H9 (cell line): ENCODE measurements around the gene RSPH9. TPM values are rescaled to one million over a fixed set of nuclear protein-coding genes. Genes with fewer than 3 reads are reported as not detected.

ENCODE experiments used
- DNase-seq: peaks from one replicate; pipeline ENCODE4 v3.0.0-alpha.2; 2017
- H2AFZ ChIP-seq: one replicate; pipeline ENCODE4 v1.6.1; 2013; ENCODE audit warnings: mild to moderate bottlenecking, low read length, control low read depth, moderate library complexity
- H2AK5ac ChIP-seq: 2 replicates; pipeline ENCODE4 v1.6.1; 2013; ENCODE audit warnings: low read length, control low read depth, mixed read lengths; ENCODE audit not compliant: insufficient read length
- H2BK120ac ChIP-seq: one replicate; pipeline ENCODE4 v1.6.1; 2013; ENCODE audit warnings: low read depth, mild to moderate bottlenecking, low read length, control low read depth, inconsistent platforms; ENCODE audit not compliant: poor library complexity, severe bottlenecking
- H2BK12ac ChIP-seq: 2 replicates; pipeline ENCODE4 v1.6.1; 2013; ENCODE audit warnings: low read length, control low read depth, mixed read lengths, low read depth; ENCODE audit not compliant: insufficient read length
- H2BK15ac ChIP-seq: 2 replicates; pipeline ENCODE4 v1.6.1; 2013; ENCODE audit warnings: low read depth, low read length, control low read depth
- H2BK20ac ChIP-seq: one replicate; pipeline ENCODE4 v1.6.1; 2013; ENCODE audit warnings: low read depth, mild to moderate bottlenecking, low read length, control low read depth, inconsistent platforms; ENCODE audit not compliant: poor library complexity, severe bottlenecking
- H2BK5ac ChIP-seq: 2 replicates; pipeline ENCODE4 v1.6.1; 2013; ENCODE audit warnings: low read length, control low read depth, mixed read lengths; ENCODE audit not compliant: insufficient read length
- H3K14ac ChIP-seq: 2 replicates; pipeline ENCODE4 v1.6.1; 2013; ENCODE audit warnings: low read length, control low read depth; ENCODE audit not compliant: insufficient read depth
- H3K18ac ChIP-seq: 2 replicates; pipeline ENCODE4 v1.6.1; 2013; ENCODE audit warnings: low read depth, mild to moderate bottlenecking, mixed read lengths, low read length, control low read depth; ENCODE audit not compliant: insufficient read length
- H3K23ac ChIP-seq: 2 replicates; pipeline ENCODE4 v1.6.1; 2013; ENCODE audit warnings: low read length, control low read depth, mixed read lengths, low read depth; ENCODE audit not compliant: insufficient read length
- H3K23me2 ChIP-seq: 2 replicates; pipeline ENCODE4 v1.6.1; 2013; ENCODE audit warnings: low read depth, mild to moderate bottlenecking, mixed read lengths, low read length, control low read depth; ENCODE audit not compliant: insufficient read length, poor library complexity, severe bottlenecking
- H3K27ac ChIP-seq: 2 replicates; pipeline ENCODE4 v1.5.1; 2013; ENCODE audit warnings: low read length, control low read depth, mixed read lengths, low read depth; ENCODE audit not compliant: insufficient read length
- H3K27me3 ChIP-seq: 2 replicates; pipeline ENCODE4 v1.6.1; 2013; ENCODE audit warnings: low read length, control low read depth, inconsistent platforms; ENCODE audit not compliant: insufficient read depth
- H3K4ac ChIP-seq: 2 replicates; pipeline ENCODE4 v1.6.1; 2013; ENCODE audit warnings: low read depth, mild to moderate bottlenecking, control low read depth, inconsistent platforms, low read length, moderate library complexity
- H3K4me1 ChIP-seq: 2 replicates; pipeline ENCODE4 v1.6.1; 2013; ENCODE audit warnings: low read length, control low read depth, inconsistent platforms; ENCODE audit not compliant: insufficient read depth
- H3K4me2 ChIP-seq: 2 replicates; pipeline ENCODE4 v1.6.1; 2013; ENCODE audit warnings: low read length, control low read depth, mixed read lengths; ENCODE audit not compliant: insufficient read length, insufficient read depth
- H3K56ac ChIP-seq: 2 replicates; pipeline ENCODE4 v1.6.1; 2013; ENCODE audit warnings: low read depth, mild to moderate bottlenecking, mixed read lengths, low read length, control low read depth; ENCODE audit not compliant: insufficient read length
- H3K79me1 ChIP-seq: 2 replicates; pipeline ENCODE4 v1.6.1; 2013; ENCODE audit warnings: low read depth, mild to moderate bottlenecking, moderate library complexity, low read length, control low read depth, inconsistent platforms; ENCODE audit not compliant: insufficient read depth, poor library complexity, severe bottlenecking
- H3K79me2 ChIP-seq: 2 replicates; pipeline ENCODE4 v1.6.1; 2013; ENCODE audit warnings: low read length, control low read depth, inconsistent platforms; ENCODE audit not compliant: insufficient read depth
- H3K9ac ChIP-seq: 2 replicates; pipeline ENCODE4 v1.6.1; 2013; ENCODE audit warnings: low read length, control low read depth, mixed read lengths; ENCODE audit not compliant: insufficient read length; ENCODE audit errors: extremely low read depth
- H3K9me3 ChIP-seq: one replicate; pipeline ENCODE4 v1.6.1; 2013; ENCODE audit warnings: low read depth, low read length, inconsistent platforms; ENCODE audit not compliant: control insufficient read depth
- H3T11ph ChIP-seq: one replicate; pipeline ENCODE4 v1.6.1; 2013; ENCODE audit warnings: mild to moderate bottlenecking, low read length, control low read depth, inconsistent platforms
- H4K20me1 ChIP-seq: one replicate; pipeline ENCODE4 v1.6.1; 2013; ENCODE audit not compliant: control insufficient read depth, insufficient read length, insufficient read depth
- H4K5ac ChIP-seq: 2 replicates; pipeline ENCODE4 v1.6.1; 2013; ENCODE audit warnings: low read depth, mild to moderate bottlenecking, mixed read lengths, low read length, control low read depth; ENCODE audit not compliant: insufficient read length
- H4K8ac ChIP-seq: replicated peaks from 2 replicates; pipeline ENCODE4 v1.6.1; 2013; ENCODE audit warnings: low read length, control low read depth, mixed read lengths, low read depth; ENCODE audit not compliant: insufficient read length
- H4K91ac ChIP-seq: 2 replicates; pipeline ENCODE4 v1.6.1; 2013; ENCODE audit warnings: low read depth, mild to moderate bottlenecking, moderate library complexity, mixed read lengths, low read length, control low read depth; ENCODE audit not compliant: insufficient read length
- H3K27ac Mint-ChIP-seq, 3 experiments: 2 replicates in 2 of 3; 3 replicates in 1 of 3; pipeline ENCODE4 v1.8.0; 2020 to 2021; ENCODE audit warnings: mixed read lengths in 3 of 3, mild to moderate bottlenecking in 1 of 3, moderate library complexity in 1 of 3
- H3K27me3 Mint-ChIP-seq: 2 replicates; pipeline ENCODE4 v1.8.0; 2021; ENCODE audit warnings: low read depth, mild to moderate bottlenecking, moderate library complexity, mixed read lengths
- H3K36me3 Mint-ChIP-seq, 3 experiments: 2 replicates in 2 of 3; 3 replicates in 1 of 3; pipeline ENCODE4 v1.8.0; 2020 to 2021; ENCODE audit warnings: low read depth in 3 of 3, mixed read lengths in 3 of 3; ENCODE audit not compliant: insufficient read depth in 1 of 3
- H3K4me1 Mint-ChIP-seq, 2 experiments: 2 replicates each; pipeline ENCODE4 v1.8.0; 2020; ENCODE audit warnings: mixed read lengths in 2 of 2
- H3K4me3 Mint-ChIP-seq, 2 experiments: 2 replicates in 1 of 2; 3 replicates in 1 of 2; pipeline ENCODE4 v1.8.0; 2020 to 2021; ENCODE audit warnings: mild to moderate bottlenecking in 2 of 2, mixed read lengths in 2 of 2, moderate library complexity in 1 of 2
- H3K9me3 Mint-ChIP-seq, 2 experiments: 2 replicates in 1 of 2; 3 replicates in 1 of 2; pipeline ENCODE4 v1.8.0; 2020; ENCODE audit warnings: mild to moderate bottlenecking in 2 of 2, mixed read lengths in 2 of 2, moderate library complexity in 1 of 2
- WGBS: extraction: QIAGEN DNeasy Blood & Tissue Kit; methylation state at CpG from one replicate; pipeline ENCODE4 v1.1.7; 2013; ENCODE audit warnings: missing lambda C conversion rate, low lambda C conversion rate, mixed read lengths; ENCODE audit not compliant: insufficient read length; ENCODE audit errors: extremely low coverage; 5-methylcytosine and 5-hydroxymethylcytosine counted together
- total RNA-seq: library from RNA; stranded (reverse); gene quantifications from 2 replicates; pipeline ENCODE4 v1.2.1, GENCODE V29; 2021
- TF ChIP-seq, protein P1 (sequence below): fragments of 200-600 bp; sonication (generic); conservative IDR thresholded peaks from 3 replicates; pipeline ENCODE4 v1.8.0; 2021; ENCODE audit warnings: antibody characterized with exemption, mild to moderate bottlenecking

Gene RSPH9
- total RNA-seq, 1 experiment from 2014 or later, result 0.39 TPM

DNA sequence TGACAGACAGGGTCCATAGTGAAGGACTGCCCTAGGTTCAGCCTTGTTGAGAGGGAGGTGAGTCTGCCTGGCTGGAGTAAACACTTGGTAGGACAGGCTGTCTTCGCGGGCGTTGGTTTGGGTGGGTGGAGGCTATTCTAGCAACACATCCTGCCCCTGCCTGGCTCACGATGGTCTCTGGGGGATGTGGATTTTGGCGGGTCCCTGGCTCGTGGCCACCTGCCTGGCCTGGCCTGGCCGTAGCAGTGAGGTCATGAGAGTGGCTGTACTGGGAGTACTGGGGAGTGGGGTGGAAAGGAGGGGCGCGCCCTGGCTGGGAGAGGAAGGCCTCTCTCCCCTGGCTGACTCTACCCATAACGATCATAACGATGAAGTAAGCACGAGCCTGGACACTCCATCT, 73.0 kb downstream of the RSPH9 start:
- Mint-ChIP-seq H3K9me3 (no peaks in the 10 kb centered on the region; a peak in 1 of 5 replicates), H3K27me3 (peaks cover 16% of the 10 kb centered on the region), H3K27ac (no peak overlapping the region), H3K4me1 (peaks cover 10 to 22% of the 10 kb centered on the region in 2 experiments), H3K36me3 (0 out of 7 replicates have a peak, but pooled peaks cover 0 to 4% (median 0%) of the 10 kb centered on the region in 3 experiments), H3K4me3 (no peak overlapping the region)
- no peak overlapping the region for H2BK12ac ChIP-seq
- no peaks in the 10 kb centered on the region for H3K79me1 ChIP-seq
- no peak overlapping the region for H3K14ac ChIP-seq
- no peak overlapping the region for H3K4ac ChIP-seq
- H2BK5ac ChIP-seq, result no peak overlapping the region
- no peak overlapping the region for H3K9ac ChIP-seq
- H3K9me3 ChIP-seq, result no peaks in the 10 kb centered on the region
- TF ChIP-seq, protein P1, sequence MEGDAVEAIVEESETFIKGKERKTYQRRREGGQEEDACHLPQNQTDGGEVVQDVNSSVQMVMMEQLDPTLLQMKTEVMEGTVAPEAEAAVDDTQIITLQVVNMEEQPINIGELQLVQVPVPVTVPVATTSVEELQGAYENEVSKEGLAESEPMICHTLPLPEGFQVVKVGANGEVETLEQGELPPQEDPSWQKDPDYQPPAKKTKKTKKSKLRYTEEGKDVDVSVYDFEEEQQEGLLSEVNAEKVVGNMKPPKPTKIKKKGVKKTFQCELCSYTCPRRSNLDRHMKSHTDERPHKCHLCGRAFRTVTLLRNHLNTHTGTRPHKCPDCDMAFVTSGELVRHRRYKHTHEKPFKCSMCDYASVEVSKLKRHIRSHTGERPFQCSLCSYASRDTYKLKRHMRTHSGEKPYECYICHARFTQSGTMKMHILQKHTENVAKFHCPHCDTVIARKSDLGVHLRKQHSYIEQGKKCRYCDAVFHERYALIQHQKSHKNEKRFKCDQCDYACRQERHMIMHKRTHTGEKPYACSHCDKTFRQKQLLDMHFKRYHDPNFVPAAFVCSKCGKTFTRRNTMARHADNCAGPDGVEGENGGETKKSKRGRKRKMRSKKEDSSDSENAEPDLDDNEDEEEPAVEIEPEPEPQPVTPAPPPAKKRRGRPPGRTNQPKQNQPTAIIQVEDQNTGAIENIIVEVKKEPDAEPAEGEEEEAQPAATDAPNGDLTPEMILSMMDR, result no peak
- no peak for DNase-seq
- H3K79me2 ChIP-seq, result no peaks in the 10 kb centered on the region
- H2AFZ ChIP-seq, result no peak overlapping the region
- H3K23me2 ChIP-seq, result no peaks in the 10 kb centered on the region
- H3T11ph ChIP-seq, result no peak overlapping the region
- no peak overlapping the region for H3K23ac ChIP-seq
- no CpG with 5 or more reads among the region's 12 CpGs for WGBS
- no peak overlapping the region for H4K91ac ChIP-seq
- no peaks in the 10 kb centered on the region for H4K20me1 ChIP-seq
- no peak overlapping the region for H2BK15ac ChIP-seq
- H3K56ac ChIP-seq, result no peak overlapping the region
- H3K27me3 ChIP-seq, result no peaks in the 10 kb centered on the region
- H2BK20ac ChIP-seq, result no peak overlapping the region
- H3K18ac ChIP-seq, result no peak overlapping the region
- H3K4me2 ChIP-seq, result no peak overlapping the region
- no peak overlapping the region for H2AK5ac ChIP-seq
- no peaks in the 10 kb centered on the region for H3K4me1 ChIP-seq
- H4K5ac ChIP-seq, result no peak overlapping the region
- no peak overlapping the region for H3K27ac ChIP-seq
- no peak overlapping the region for H2BK120ac ChIP-seq
- H4K8ac ChIP-seq, result no peak overlapping the region
